Measurements from ENCODE around the gene AXL.

The AXL gene

DNA sequence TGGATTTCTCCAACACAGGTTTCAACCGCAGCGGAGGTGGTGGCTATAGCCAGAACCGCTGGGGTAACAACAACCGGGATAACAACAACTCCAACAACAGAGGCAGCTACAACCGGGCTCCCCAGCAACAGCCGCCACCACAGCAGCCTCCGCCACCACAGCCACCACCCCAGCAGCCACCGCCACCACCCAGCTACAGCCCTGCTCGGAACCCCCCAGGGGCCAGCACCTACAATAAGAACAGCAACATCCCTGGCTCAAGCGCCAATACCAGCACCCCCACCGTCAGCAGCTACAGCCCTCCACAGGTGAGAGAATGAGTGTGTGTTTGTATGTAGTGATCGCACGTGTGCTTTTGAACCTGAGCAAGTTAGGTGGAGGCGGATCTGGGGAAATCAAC, 84.9 kb downstream of the AXL start:
- Mint-ChIP-seq H3K27me3 (no peaks in the 10 kb centered on the region), H3K27ac (peak overlapping the region; percentile 56), H3K36me3 (peaks cover 10% of the 10 kb centered on the region), H3K9me3 (no peaks in the 10 kb centered on the region), H3K4me3 (no peak overlapping the region), H3K4me1 (peaks cover 92% of the 10 kb centered on the region)

GRCh38 chr19:41304706-41305483, 85.9 kb downstream of the AXL start:
- H3K27me3 Mint-ChIP-seq = no peaks in the 10 kb centered on the region
- H3K4me3 Mint-ChIP-seq = peak overlapping the region; percentile 62
- peaks cover 10% of the 10 kb centered on the region for H3K36me3 Mint-ChIP-seq
- H3K9me3 Mint-ChIP-seq = no peaks in the 10 kb centered on the region
- H3K27ac Mint-ChIP-seq = peak overlapping the region; percentile 80
- H3K4me1 Mint-ChIP-seq = peaks cover 86% of the 10 kb centered on the region

DNA sequence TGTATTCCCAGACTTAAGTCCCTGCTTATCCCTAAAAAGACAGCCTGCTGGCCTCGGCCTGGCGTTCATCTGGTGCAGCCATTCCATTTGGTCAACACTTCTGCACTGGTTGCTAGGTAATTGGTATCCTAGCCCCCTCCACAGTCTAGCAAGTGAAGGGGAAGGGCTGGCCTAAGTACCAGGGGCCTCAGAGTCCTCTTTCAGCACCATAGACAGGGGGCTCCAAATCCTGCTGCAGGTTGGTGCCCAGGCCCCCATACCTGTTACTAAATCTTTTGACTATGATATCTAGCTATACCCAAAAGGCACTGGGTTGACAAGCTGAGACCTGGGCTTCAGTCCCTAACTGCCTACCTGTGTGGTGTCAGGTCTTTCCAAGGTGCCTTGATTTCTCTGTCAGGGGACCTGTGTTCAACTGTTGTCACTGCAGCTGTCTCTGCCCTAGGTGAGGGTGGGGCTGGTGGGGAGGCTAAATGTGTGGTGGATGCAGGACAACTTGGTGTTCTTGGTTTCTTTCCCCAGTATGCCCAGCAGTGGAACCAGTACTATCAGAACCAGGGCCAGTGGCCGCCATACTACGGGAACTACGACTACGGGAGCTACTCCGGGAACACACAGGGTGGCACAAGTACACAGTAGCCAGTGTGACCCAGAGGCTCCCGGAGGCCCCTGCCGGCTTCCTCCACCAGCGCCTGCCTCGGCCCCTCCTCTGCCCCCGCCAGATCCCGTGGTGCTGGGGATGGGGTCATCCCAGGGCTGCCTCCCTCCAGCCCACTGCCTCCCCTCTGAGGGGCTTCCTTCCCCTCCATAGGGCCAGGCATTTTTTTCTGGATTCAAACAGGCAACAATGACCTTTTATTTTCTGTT, 87.1 kb downstream of the AXL start:
- Mint-ChIP-seq H3K27ac (peak overlapping the region; percentile 96), H3K4me1 (peaks cover 82% of the 10 kb centered on the region), H3K36me3 (peaks cover 15% of the 10 kb centered on the region), H3K9me3 (no peaks in the 10 kb centered on the region), H3K27me3 (no peaks in the 10 kb centered on the region), H3K4me3 (peak overlapping the region; percentile 71)

DNA sequence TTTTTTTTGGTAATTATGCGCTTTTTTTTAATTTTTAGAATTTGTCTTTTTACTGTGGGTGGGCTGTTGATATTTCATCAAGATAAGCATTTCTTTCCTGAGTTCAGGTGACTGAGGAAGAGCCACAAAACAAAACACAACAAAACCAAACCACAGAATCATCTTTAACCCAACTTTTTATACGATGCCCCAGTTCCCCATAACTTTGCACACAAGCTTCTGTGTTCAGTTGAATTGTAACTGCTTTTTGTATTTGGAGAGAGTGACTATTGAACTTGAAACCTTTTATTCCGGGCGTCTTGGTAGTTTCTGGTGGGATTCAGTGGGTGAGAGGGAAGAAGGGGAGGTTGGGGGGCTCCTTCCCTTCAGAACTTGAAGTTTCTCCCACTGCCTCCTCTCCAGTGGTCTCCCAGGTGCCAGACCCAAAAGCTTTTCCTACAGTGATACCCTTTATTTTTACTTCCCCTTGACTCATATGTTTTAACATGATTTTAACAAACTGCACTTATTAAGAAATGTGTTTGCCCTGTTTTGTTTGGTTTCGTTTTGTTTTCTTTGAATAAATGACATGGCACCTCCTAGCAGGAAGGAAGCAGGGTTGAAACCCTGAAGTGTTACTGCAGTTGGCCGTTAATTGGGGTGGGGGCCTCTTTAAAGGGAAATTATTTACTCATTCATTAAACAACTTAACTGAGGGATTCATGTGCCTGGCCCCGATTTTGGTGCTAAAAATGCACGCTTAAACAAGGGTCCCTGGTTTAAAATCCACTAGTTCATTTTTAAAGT, 88.3 kb downstream of the AXL start:
- H3K36me3 Mint-ChIP-seq = peaks cover 15% of the 10 kb centered on the region
- H3K4me3 Mint-ChIP-seq = peak overlapping the region; percentile 71
- H3K4me1 Mint-ChIP-seq = peaks cover 82% of the 10 kb centered on the region
- no peaks in the 10 kb centered on the region for H3K9me3 Mint-ChIP-seq
- peak overlapping the region; percentile 96 for H3K27ac Mint-ChIP-seq
- no peaks in the 10 kb centered on the region for H3K27me3 Mint-ChIP-seq

- peaks cover 11% of the 10 kb centered on the region for H3K36me3 Mint-ChIP-seq
- H3K4me1 Mint-ChIP-seq = peaks cover 81% of the 10 kb centered on the region
- no peaks in the 10 kb centered on the region for H3K9me3 Mint-ChIP-seq
- H3K4me3 Mint-ChIP-seq = peak overlapping the region; percentile 97
- H3K27me3 Mint-ChIP-seq = no peaks in the 10 kb centered on the region
- peak overlapping the region; percentile 96 for H3K27ac Mint-ChIP-seq
These were observed 89.0 kb downstream of the AXL start for GRCh38 chr19:41307954-41308449.

DNA sequence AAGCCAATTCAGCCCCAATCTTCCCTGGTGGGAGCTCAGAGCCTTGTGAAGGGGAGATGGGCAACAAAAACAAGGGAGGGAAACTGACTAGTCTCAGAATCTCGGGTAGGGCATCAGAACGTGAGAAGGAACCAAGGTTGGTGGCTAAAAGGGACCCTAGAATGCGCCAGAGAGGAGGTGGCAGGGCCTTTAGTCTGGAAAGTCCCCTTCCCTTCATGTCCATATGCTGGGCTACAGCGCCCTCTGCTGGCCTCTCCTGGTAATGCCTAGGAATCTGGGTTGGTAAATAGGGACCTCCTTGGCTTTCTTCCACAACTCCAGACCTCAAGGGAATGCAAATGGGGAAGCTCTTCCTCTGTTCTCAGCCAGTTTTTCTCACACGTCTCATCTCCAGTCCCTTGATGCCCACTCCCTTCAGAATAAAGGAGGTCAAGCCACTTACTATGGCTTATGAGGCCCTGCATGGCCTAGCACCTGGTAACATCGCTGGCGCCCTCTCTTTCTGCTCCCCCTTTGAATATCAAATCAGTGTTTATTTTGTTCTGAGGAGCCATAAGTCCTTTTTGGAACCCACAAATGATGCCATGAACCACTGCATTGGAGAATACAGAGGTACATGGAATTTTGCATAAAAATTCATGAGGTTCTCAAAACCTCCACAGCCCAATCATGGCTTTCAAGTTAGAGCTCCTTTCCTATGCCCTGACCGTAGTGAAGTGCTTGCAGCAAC, 89.6 kb downstream of the AXL start:
- H3K4me1 Mint-ChIP-seq = peaks cover 85% of the 10 kb centered on the region
- no peaks in the 10 kb centered on the region for H3K27me3 Mint-ChIP-seq
- H3K27ac Mint-ChIP-seq = peak overlapping the region; percentile 96
- peak overlapping the region; percentile 97 for H3K4me3 Mint-ChIP-seq
- no peaks in the 10 kb centered on the region for H3K9me3 Mint-ChIP-seq
- H3K36me3 Mint-ChIP-seq = peaks cover 16% of the 10 kb centered on the region

GRCh38 chr19:41309180-41310032, 90.4 kb downstream of the AXL start:
- H3K9me3 Mint-ChIP-seq = no peaks in the 10 kb centered on the region
- H3K4me1 Mint-ChIP-seq = peaks cover 83% of the 10 kb centered on the region
- no peaks in the 10 kb centered on the region for H3K27me3 Mint-ChIP-seq
- H3K4me3 Mint-ChIP-seq = peak overlapping the region; percentile 97
- H3K27ac Mint-ChIP-seq = peak overlapping the region; percentile 96
- peaks cover 14% of the 10 kb centered on the region for H3K36me3 Mint-ChIP-seq

DNA sequence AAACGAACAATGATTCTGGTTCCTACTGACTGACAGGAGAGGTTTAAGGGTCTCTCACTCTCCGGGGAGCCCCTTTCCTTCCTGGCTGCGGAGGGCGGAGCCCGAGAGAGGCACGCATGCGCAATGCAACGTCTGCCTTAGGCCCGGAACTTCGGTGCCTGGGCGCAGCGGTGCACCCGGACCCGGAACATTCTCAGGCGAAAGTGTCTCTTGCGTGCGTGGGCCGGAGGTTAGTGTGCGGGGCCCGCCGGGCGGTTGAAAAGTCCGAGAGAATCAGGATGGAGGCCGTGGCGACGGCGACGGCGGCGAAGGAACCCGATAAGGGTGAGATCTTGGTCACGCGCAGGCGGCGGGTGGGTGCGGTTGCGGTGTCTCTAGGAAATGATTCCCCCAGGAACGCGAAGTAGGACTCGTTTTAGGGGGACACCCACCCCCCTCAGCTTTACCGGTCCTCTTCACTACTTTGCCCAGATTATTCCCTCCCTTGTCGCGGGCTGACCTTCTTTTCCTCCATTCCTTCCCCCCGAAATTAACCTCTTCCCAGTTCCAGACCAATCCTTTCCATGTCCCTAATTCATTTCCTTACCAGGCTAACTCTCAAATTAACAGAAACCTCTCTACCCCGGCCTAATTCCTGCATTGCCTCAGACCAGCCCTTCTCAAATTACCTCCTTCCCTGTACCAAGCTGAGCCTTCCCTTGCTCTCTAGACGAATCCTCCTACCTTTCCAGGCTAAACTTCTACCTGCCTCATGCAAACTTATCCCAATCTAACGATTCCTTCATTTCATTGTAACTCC, 91.2 kb downstream of the AXL start, which contains the start of gene CCDC97:
TSS of gene CCDC97 (plus strand) at position 140 of the 799 bp plus-strand sequence. CDS start at position 279, 139 bp downstream.
- no peaks in the 10 kb centered on the region for H3K27me3 Mint-ChIP-seq
- H3K4me1 Mint-ChIP-seq = peaks cover 75% of the 10 kb centered on the region
- peak within 1 kb of the TSS; percentile 97 for H3K4me3 Mint-ChIP-seq
- peak within 1 kb of the TSS; percentile 96 for H3K27ac Mint-ChIP-seq
- H3K36me3 Mint-ChIP-seq = peaks cover 12% of the 10 kb centered on the region
- no peaks in the 10 kb centered on the region for H3K9me3 Mint-ChIP-seq

GRCh38 chr19:41311072-41311471, 92.0 kb downstream of the AXL start:
- Mint-ChIP-seq H3K4me3 (peak overlapping the region; percentile 97), H3K27me3 (no peaks in the 10 kb centered on the region), H3K9me3 (no peaks in the 10 kb centered on the region), H3K36me3 (peaks cover 12% of the 10 kb centered on the region), H3K4me1 (peaks cover 68% of the 10 kb centered on the region), H3K27ac (no peak overlapping the region)

Measured in activated naive CD4-positive, alpha-beta T cell treated with anti-CD3 and anti-CD28 coated beads, Interleukin-2, amount 50 U/mL, for 24 hours (primary cell).